ENCODE results near the gene GOLGA6L2. TPM values are rescaled to one million over a fixed set of nuclear protein-coding genes. Genes with fewer than 3 reads are reported as not detected.

The GOLGA6L2 gene
- not detected for polyA plus RNA-seq
- long read RNA-seq, donor 1 = 0 reads
- long read RNA-seq, donor 2 = 0 reads
- long read RNA-seq, donor 3 = 0 reads
- long read RNA-seq, donor 4 = 0 reads
- long read RNA-seq, donor 5 = 0 reads
- long read RNA-seq, donor 6 = 0 reads
- long read RNA-seq, donor 7 = 0 reads
- long read RNA-seq, donor 8 = 0 reads
- long read RNA-seq, donor 9 = 0 reads
- long read RNA-seq, donor 10 = 0 reads

DNA sequence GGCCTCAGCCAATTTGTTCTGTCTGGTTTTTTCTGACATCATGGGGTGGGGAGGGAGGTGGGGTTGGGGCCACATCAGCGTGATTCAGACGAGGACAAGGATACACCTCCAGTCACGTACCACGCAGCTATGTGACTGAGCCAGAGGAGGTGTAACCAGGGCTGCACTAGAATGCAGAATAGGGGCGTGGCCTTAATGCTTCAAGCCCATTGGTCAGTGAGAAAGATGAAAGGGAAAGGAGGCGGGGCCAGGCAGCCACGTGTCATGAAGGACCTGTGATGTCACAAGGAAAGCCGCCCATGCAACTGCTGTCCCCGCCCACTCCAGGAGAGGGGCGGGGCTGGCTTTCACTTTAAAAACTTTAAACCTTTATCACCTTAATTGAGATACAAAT lies at the start of gene GOLGA6L2:
Gene GOLGA6L2 (minus strand): TSS at position 137 of the 394 bp plus-strand sequence. CDS start 62 bp downstream, at position 75.
- no peaks in the 10 kb centered on the region for H3K9me3 ChIP-seq (ENCODE audit: control insufficient read depth in 2 of 2, insufficient read depth in 1 of 2, low read depth in 1 of 2, low read length in 1 of 2)
- H3K27ac ChIP-seq (ENCODE audit: low read depth in 1 of 3, low read length in 2 of 3) = no peak within 1 kb of the TSS
- DNase-seq (no peak), FAIRE-seq (no peak)
- WGBS, 3 donors = 82 to 85% (median 84%) methylated on average over 10 of the region's 10 CpGs
- no peaks in the 10 kb centered on the region for H3K27me3 ChIP-seq (ENCODE audit: control insufficient read depth in 3 of 3, insufficient read depth in 3 of 3, low read length in 3 of 3)
- H3K4me1 ChIP-seq (ENCODE audit: control insufficient read depth in 3 of 3, insufficient read depth in 2 of 3, low read depth in 1 of 3, low read length in 2 of 3) = no peaks in the 10 kb centered on the region
- no peak within 1 kb of the TSS for H3K4me3 ChIP-seq (ENCODE audit: low read depth in 1 of 3, low read length in 3 of 3)
- no peaks in the 10 kb centered on the region for H3K36me3 ChIP-seq (ENCODE audit: control insufficient read depth in 3 of 3, insufficient read depth in 2 of 3, low read depth in 1 of 3, low read length in 3 of 3)

GRCh38 chr15:23484870-23485269 lies 37.8 kb upstream of the GOLGA6L2 start:
- DNase-seq (no peak), FAIRE-seq (no peak)
- Histone ChIP-seq H3K36me3 (ENCODE audit: control insufficient read depth in 3 of 3, insufficient read depth in 2 of 3, low read depth in 1 of 3, low read length in 3 of 3) (no peaks in the 10 kb centered on the region), H3K4me3 (ENCODE audit: low read depth in 1 of 3, low read length in 3 of 3) (no peak overlapping the region), H3K27ac (ENCODE audit: low read depth in 1 of 3, low read length in 2 of 3) (no peak overlapping the region), H3K9me3 (ENCODE audit: control insufficient read depth in 2 of 2, insufficient read depth in 1 of 2, low read depth in 1 of 2, low read length in 1 of 2) (peaks cover 0 to under 1% of the 10 kb centered on the region in 2 donors), H3K4me1 (ENCODE audit: control insufficient read depth in 3 of 3, insufficient read depth in 2 of 3, low read depth in 1 of 3, low read length in 2 of 3) (no peaks in the 10 kb centered on the region), H3K27me3 (ENCODE audit: control insufficient read depth in 3 of 3, insufficient read depth in 3 of 3, low read length in 3 of 3) (no peaks in the 10 kb centered on the region)
- 69 to 81% (median 71%) methylated on average over 2 of the region's 2 CpGs for WGBS, 3 donors

DNA sequence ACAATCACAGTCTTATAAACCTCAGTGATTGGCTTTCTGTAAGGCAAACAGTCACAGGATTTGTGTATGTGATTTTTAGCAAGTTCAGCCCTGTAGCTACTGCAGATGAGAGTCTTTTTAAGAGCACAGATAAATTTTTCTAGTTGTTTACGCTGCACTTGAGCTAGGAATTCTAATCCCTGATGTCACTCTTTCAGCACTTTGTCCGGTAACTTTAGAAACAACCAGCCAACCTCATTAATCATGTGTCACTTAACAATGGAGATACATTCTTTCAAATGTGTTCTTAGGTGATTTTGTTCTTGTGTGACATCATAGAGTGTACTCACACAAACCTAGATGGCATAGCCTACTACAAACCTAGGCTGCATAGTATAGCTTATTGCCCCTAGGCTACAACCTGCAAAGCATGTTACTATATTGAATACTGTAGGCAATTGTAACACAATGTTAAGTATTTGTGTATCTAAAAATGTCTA lies 36.8 kb upstream of the GOLGA6L2 start:
- DNase-seq (no peak), FAIRE-seq (no peak)
- Histone ChIP-seq H3K9me3 (ENCODE audit: control insufficient read depth in 2 of 2, insufficient read depth in 1 of 2, low read depth in 1 of 2, low read length in 1 of 2) (no peaks in the 10 kb centered on the region), H3K27me3 (ENCODE audit: control insufficient read depth in 3 of 3, insufficient read depth in 3 of 3, low read length in 3 of 3) (no peaks in the 10 kb centered on the region), H3K27ac (ENCODE audit: low read depth in 1 of 3, low read length in 2 of 3) (no peak overlapping the region), H3K36me3 (ENCODE audit: control insufficient read depth in 3 of 3, insufficient read depth in 2 of 3, low read depth in 1 of 3, low read length in 3 of 3) (no peaks in the 10 kb centered on the region), H3K4me1 (ENCODE audit: control insufficient read depth in 3 of 3, insufficient read depth in 2 of 3, low read depth in 1 of 3, low read length in 2 of 3) (no peaks in the 10 kb centered on the region), H3K4me3 (ENCODE audit: low read depth in 1 of 3, low read length in 3 of 3) (no peak overlapping the region)
- WGBS, 3 donors = 48 to 54% (median 48%) methylated on average over 2 of the region's 2 CpGs

DNA sequence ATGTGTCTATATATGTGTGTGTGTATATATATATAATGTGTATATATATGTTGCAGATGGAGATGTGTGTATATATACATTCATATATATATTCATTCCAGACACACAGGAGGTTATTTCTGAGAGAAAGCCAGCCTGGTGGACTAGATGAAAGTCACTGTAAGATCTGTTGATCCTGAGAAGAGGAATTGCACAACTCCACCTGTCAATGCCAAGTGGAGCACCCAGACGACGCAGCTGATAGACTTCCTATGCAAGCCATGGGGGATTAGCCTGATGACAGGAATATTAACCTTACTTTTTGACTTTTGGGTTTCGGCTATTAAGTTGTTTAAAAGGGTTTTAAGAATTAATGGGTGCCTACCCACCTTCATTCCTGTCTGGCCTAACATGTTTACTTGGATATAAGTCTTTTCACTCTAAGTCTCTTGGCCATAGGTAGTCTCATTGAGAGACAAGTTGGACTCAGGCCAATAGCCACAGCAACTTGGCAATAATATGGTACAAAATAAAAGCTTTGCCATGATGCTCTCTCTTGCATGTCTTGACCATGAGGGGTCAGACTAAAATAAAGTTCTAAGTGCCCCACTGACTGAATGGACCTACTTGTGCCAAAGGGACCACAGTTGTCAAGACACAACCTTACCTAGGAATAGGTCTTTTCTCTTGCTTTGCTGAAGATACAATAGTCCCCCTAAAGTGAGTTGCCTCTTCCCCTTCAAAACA lies 35.9 kb upstream of the GOLGA6L2 start:
- FAIRE-seq (no peak), DNase-seq (no peak)
- Histone ChIP-seq H3K27ac (ENCODE audit: low read depth in 1 of 3, low read length in 2 of 3) (no peak overlapping the region), H3K4me3 (ENCODE audit: low read depth in 1 of 3, low read length in 3 of 3) (no peak overlapping the region), H3K27me3 (ENCODE audit: control insufficient read depth in 3 of 3, insufficient read depth in 3 of 3, low read length in 3 of 3) (no peaks in the 10 kb centered on the region), H3K4me1 (ENCODE audit: control insufficient read depth in 3 of 3, insufficient read depth in 2 of 3, low read depth in 1 of 3, low read length in 2 of 3) (no peaks in the 10 kb centered on the region), H3K36me3 (ENCODE audit: control insufficient read depth in 3 of 3, insufficient read depth in 2 of 3, low read depth in 1 of 3, low read length in 3 of 3) (no peaks in the 10 kb centered on the region), H3K9me3 (ENCODE audit: control insufficient read depth in 2 of 2, insufficient read depth in 1 of 2, low read depth in 1 of 2, low read length in 1 of 2) (no peaks in the 10 kb centered on the region)
- 56 to 66% (median 56%) methylated on average over 3 of the region's 3 CpGs for WGBS, 3 donors

DNA sequence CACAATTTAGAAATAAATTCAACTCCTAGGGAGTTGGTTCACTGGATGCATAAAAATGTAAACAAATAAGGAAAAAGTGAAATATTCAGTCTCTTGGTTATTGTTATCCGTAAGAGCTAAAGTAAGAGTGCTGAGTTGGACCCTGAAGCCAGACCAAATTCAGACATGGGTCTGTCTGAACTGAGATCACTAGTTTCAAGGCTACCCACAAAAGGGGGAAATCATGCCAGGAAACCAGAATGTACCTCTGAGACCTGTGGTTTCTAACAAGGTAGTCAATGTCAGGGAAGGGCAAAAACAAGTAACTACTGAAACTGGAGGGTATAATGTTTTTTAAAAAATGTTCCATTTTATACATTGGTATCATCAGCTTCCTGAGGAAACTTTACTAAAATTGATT lies 35.2 kb upstream of the GOLGA6L2 start:
- H3K27me3 ChIP-seq (ENCODE audit: control insufficient read depth in 3 of 3, insufficient read depth in 3 of 3, low read length in 3 of 3) = no peaks in the 10 kb centered on the region
- WGBS, 3 donors = 76 to 87% (median 85%) methylated on average over 1 of the region's 1 CpG

GRCh38 chr15:23477920-23478319 lies 30.9 kb upstream of the GOLGA6L2 start:
- no peaks in the 10 kb centered on the region for H3K9me3 ChIP-seq (ENCODE audit: control insufficient read depth in 2 of 2, insufficient read depth in 1 of 2, low read depth in 1 of 2, low read length in 1 of 2)
- DNase-seq (no peak), FAIRE-seq (no peak)
- no peaks in the 10 kb centered on the region for H3K36me3 ChIP-seq (ENCODE audit: control insufficient read depth in 3 of 3, insufficient read depth in 2 of 3, low read depth in 1 of 3, low read length in 3 of 3)
- 56 to 79% (median 59%) methylated on average over 6 of the region's 6 CpGs for WGBS, 3 donors
- no peaks in the 10 kb centered on the region for H3K27me3 ChIP-seq (ENCODE audit: control insufficient read depth in 3 of 3, insufficient read depth in 3 of 3, low read length in 3 of 3)
- no peak overlapping the region for H3K4me3 ChIP-seq (ENCODE audit: low read depth in 1 of 3, low read length in 3 of 3)
- no peak overlapping the region for H3K27ac ChIP-seq (ENCODE audit: low read depth in 1 of 3, low read length in 2 of 3)
- no peaks in the 10 kb centered on the region for H3K4me1 ChIP-seq (ENCODE audit: control insufficient read depth in 3 of 3, insufficient read depth in 2 of 3, low read depth in 1 of 3, low read length in 2 of 3)

More for the DNA sequence above, 35.2 kb upstream of the GOLGA6L2 start:
- no peaks in the 10 kb centered on the region for H3K4me1 ChIP-seq (ENCODE audit: control insufficient read depth in 3 of 3, insufficient read depth in 2 of 3, low read depth in 1 of 3, low read length in 2 of 3)
- no peak overlapping the region for H3K4me3 ChIP-seq (ENCODE audit: low read depth in 1 of 3, low read length in 3 of 3)
- no peak overlapping the region for H3K27ac ChIP-seq (ENCODE audit: low read depth in 1 of 3, low read length in 2 of 3)
- FAIRE-seq = no peak
- no peak for DNase-seq
- no peaks in the 10 kb centered on the region for H3K9me3 ChIP-seq (ENCODE audit: control insufficient read depth in 2 of 2, insufficient read depth in 1 of 2, low read depth in 1 of 2, low read length in 1 of 2)
- no peaks in the 10 kb centered on the region for H3K36me3 ChIP-seq (ENCODE audit: control insufficient read depth in 3 of 3, insufficient read depth in 2 of 3, low read depth in 1 of 3, low read length in 3 of 3)

DNA sequence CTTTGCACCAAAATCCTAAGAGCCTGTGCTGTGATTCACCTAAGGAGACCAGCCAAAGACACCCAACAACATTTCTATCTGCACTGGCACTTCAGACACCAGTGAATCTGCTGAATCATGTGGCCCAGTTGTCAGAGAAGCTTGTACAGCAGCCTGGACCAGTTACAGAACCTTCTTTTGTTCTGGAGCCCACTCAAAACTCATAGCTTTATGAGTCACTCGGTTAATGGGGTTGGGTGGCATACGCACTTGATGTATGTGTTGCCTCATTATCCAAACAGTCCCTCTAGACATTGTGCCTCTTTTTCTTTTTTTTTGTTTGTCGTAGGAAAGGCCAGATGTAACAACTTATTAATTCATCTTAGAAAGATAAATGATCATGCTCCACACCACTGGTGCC lies 25.6 kb upstream of the GOLGA6L2 start:
- Histone ChIP-seq H3K9me3 (ENCODE audit: control insufficient read depth in 2 of 2, insufficient read depth in 1 of 2, low read depth in 1 of 2, low read length in 1 of 2) (no peaks in the 10 kb centered on the region), H3K36me3 (ENCODE audit: control insufficient read depth in 3 of 3, insufficient read depth in 2 of 3, low read depth in 1 of 3, low read length in 3 of 3) (no peaks in the 10 kb centered on the region), H3K27me3 (ENCODE audit: control insufficient read depth in 3 of 3, insufficient read depth in 3 of 3, low read length in 3 of 3) (no peaks in the 10 kb centered on the region), H3K4me1 (ENCODE audit: control insufficient read depth in 3 of 3, insufficient read depth in 2 of 3, low read depth in 1 of 3, low read length in 2 of 3) (no peaks in the 10 kb centered on the region), H3K27ac (ENCODE audit: low read depth in 1 of 3, low read length in 2 of 3) (no peak overlapping the region), H3K4me3 (ENCODE audit: low read depth in 1 of 3, low read length in 3 of 3) (no peak overlapping the region)
- WGBS, 3 donors = 54 to 80% (median 64%) methylated on average over 3 of the region's 3 CpGs
- FAIRE-seq (no peak), DNase-seq (no peak)

DNA sequence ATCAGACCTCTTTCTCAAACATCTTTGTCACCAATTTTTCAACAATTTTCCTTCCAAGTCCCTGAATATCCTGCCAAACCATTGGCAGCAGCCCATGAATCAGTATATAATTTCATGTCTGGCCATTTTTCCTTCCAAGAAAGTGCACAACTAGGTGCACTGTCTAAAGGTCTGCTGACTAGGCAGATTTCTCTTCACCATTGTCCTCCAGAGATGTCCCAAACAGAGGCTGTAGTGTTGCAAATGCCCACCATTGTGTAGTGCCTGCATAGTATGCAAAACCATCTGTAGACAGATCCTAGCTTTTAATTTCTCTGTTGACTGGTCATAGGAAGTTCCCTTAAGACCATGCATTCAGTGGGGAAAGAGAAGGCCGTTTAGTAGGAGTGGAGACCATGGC lies 25.0 kb upstream of the GOLGA6L2 start:
- H3K4me1 ChIP-seq (ENCODE audit: control insufficient read depth in 3 of 3, insufficient read depth in 2 of 3, low read depth in 1 of 3, low read length in 2 of 3) = no peaks in the 10 kb centered on the region
- H3K9me3 ChIP-seq (ENCODE audit: control insufficient read depth in 2 of 2, insufficient read depth in 1 of 2, low read depth in 1 of 2, low read length in 1 of 2) = no peaks in the 10 kb centered on the region
- DNase-seq (no peak), FAIRE-seq (no peak)
- 56 to 84% (median 59%) methylated on average over 1 of the region's 1 CpG for WGBS, 3 donors
- no peaks in the 10 kb centered on the region for H3K27me3 ChIP-seq (ENCODE audit: control insufficient read depth in 3 of 3, insufficient read depth in 3 of 3, low read length in 3 of 3)
- no peaks in the 10 kb centered on the region for H3K36me3 ChIP-seq (ENCODE audit: control insufficient read depth in 3 of 3, insufficient read depth in 2 of 3, low read depth in 1 of 3, low read length in 3 of 3)
- no peak overlapping the region for H3K4me3 ChIP-seq (ENCODE audit: low read depth in 1 of 3, low read length in 3 of 3)
- no peak overlapping the region for H3K27ac ChIP-seq (ENCODE audit: low read depth in 1 of 3, low read length in 2 of 3)
